Brain microvascular endothelial cell (primary cell): ENCODE results near the gene TTLL10.
"Not testable (repeated sequence)": the region's sequence is repeated elsewhere in the genome, so short reads cannot be mapped to it uniquely, and the experiment has no call there.

Experiments used
- DNase-seq: peaks from one replicate; pipeline ENCODE4 v3.0.0-alpha.2; 2020
- H3K27ac ChIP-seq: fragments of 250-450 bp; sonication (Bioruptor Pico); 2 replicates; pipeline ENCODE4 v1.5.1; 2020; ENCODE audit warnings: mild to moderate bottlenecking, moderate library complexity
- H3K27me3 ChIP-seq: fragments of 250-450 bp; sonication (Bioruptor Pico); replicated peaks from 2 replicates; pipeline ENCODE4 v1.5.1; 2020; ENCODE audit warnings: mild to moderate bottlenecking
- H3K36me3 ChIP-seq: fragments of 250-450 bp; sonication (Bioruptor Pico); replicated peaks from 2 replicates; pipeline ENCODE4 v1.5.1; 2020; ENCODE audit warnings: mild to moderate bottlenecking
- H3K4me3 ChIP-seq: 2 replicates; pipeline ENCODE4 v1.5.1; 2011; ENCODE audit warnings: low read depth, mild to moderate bottlenecking, control low read depth, low read length, moderate library complexity
- in situ Hi-C: cut with HindIII; loops from 2 replicates; pipeline ENCODE4 v1.10.0; 2017; ENCODE audit warnings: low sequenced_read_pairs, low pct_ligation_motif_present
- TF ChIP-seq, protein P1 (sequence below): IDR thresholded peaks from 2 replicates; pipeline ENCODE4 v1.5.1; 2011; ENCODE audit warnings: low read depth, mild to moderate bottlenecking, moderate library complexity, low read length, control low read depth, inconsistent platforms; ENCODE audit errors: missing control alignments

TTLL10 gene

GRCh38 chr1:1149416-1149815 is 24.3 kb upstream of the TTLL10 start:
- Histone ChIP-seq H3K4me3 (no peak overlapping the region), H3K36me3 (no peaks in the 10 kb centered on the region), H3K27me3 (no peaks in the 10 kb centered on the region), H3K27ac (no peak overlapping the region)
- TF ChIP-seq, protein P1, sequence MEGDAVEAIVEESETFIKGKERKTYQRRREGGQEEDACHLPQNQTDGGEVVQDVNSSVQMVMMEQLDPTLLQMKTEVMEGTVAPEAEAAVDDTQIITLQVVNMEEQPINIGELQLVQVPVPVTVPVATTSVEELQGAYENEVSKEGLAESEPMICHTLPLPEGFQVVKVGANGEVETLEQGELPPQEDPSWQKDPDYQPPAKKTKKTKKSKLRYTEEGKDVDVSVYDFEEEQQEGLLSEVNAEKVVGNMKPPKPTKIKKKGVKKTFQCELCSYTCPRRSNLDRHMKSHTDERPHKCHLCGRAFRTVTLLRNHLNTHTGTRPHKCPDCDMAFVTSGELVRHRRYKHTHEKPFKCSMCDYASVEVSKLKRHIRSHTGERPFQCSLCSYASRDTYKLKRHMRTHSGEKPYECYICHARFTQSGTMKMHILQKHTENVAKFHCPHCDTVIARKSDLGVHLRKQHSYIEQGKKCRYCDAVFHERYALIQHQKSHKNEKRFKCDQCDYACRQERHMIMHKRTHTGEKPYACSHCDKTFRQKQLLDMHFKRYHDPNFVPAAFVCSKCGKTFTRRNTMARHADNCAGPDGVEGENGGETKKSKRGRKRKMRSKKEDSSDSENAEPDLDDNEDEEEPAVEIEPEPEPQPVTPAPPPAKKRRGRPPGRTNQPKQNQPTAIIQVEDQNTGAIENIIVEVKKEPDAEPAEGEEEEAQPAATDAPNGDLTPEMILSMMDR, result no peak
- DNase-seq, result no peak
- in situ Hi-C loops, result no loop called here

- TF ChIP-seq, protein P1, result no peak
- Histone ChIP-seq H3K4me3 (no peak overlapping the region), H3K27ac (no peak overlapping the region), H3K36me3 (no peaks in the 10 kb centered on the region), H3K27me3 (no peaks in the 10 kb centered on the region)
- no peak for DNase-seq
- in situ Hi-C loops, result no loop called here
These were observed 23.6 kb upstream of the TTLL10 start for GRCh38 chr1:1150100-1150499.

DNA sequence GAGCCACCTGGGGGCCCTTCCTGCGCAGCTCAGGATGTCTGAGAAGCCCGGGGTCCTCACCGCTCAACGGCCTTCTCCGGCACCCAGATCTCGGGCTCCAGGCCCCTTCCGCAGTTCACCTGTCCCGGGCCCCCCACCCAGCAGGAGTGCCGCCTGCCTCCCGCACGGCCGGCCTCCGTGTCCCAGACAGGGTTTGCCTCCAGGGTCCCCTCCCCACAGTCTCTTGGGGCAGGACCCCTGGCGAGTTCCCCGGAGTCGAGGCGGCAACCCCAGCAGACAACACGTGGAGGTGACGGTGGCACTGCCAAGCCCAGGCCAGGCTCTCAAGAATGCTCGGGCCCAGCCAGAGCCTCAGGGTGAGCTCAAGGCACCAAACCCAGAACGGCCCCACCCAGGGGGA is 22.4 kb upstream of the TTLL10 start:
- no peaks in the 10 kb centered on the region for H3K27me3 ChIP-seq
- DNase-seq, result no peak
- in situ Hi-C loops, result no loop called here
- TF ChIP-seq, protein P1, result no peak
- no peak overlapping the region for H3K4me3 ChIP-seq
- H3K27ac ChIP-seq, result no peak overlapping the region
- no peaks in the 10 kb centered on the region for H3K36me3 ChIP-seq

DNA sequence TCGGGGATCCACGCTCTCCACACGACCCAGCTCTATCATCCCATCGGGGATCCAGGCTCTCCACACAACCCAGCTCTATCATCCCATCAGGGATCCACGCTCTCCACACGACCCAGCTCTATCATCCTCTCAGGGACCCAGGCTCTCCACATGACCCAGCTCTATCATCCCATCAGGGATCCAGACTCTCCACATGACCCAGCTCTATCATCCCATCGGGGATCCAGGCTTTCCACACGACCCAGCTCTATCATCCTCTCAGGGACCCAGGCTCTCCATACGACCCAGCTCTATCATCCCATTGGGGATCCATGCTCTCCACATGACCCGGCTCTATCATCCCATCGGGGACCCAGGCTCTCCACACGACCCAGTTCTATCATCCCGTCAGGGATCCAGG is 21.2 kb upstream of the TTLL10 start:
- H3K4me3 ChIP-seq, DNase-seq, H3K27me3 ChIP-seq, H3K27ac ChIP-seq, H3K36me3 ChIP-seq, in situ Hi-C loops: not testable (repeated sequence)

- H3K4me3 ChIP-seq, H3K27me3 ChIP-seq, in situ Hi-C loops, H3K36me3 ChIP-seq, DNase-seq, H3K27ac ChIP-seq: not testable (repeated sequence)
These were observed 20.5 kb upstream of the TTLL10 start for GRCh38 chr1:1153215-1153614.

- Histone ChIP-seq H3K4me3 (no peak overlapping the region), H3K27ac (no peak overlapping the region), H3K27me3 (no peaks in the 10 kb centered on the region), H3K36me3 (no peaks in the 10 kb centered on the region)
- in situ Hi-C loops, result no loop called here
- TF ChIP-seq, protein P1, result no peak
- DNase-seq, result no peak
These were observed 19.8 kb upstream of the TTLL10 start for GRCh38 chr1:1153874-1154273.

- in situ Hi-C loops, result no loop called here
- Histone ChIP-seq H3K4me3 (no peak overlapping the region), H3K36me3 (no peaks in the 10 kb centered on the region), H3K27ac (no peak overlapping the region), H3K27me3 (no peaks in the 10 kb centered on the region)
- no peak for DNase-seq
- TF ChIP-seq, protein P1, result no peak
These were observed 18.4 kb upstream of the TTLL10 start for GRCh38 chr1:1155258-1155657.
